GM18507 (cell line): ENCODE results near the gene LIFR.

Source experiments
- DNase-seq: peaks from one replicate; pipeline ENCODE4 v3.0.0; 2011; ENCODE audit warnings: low read depth; ENCODE audit not compliant: insufficient read length; ENCODE audit errors: extremely low spot score
- FAIRE-seq: peaks from 2 replicates; lab custom pipeline; 2011; peaks lifted over from hg19 to GRCh38; lab: Jason Lieb, UNC

LIFR gene

DNA sequence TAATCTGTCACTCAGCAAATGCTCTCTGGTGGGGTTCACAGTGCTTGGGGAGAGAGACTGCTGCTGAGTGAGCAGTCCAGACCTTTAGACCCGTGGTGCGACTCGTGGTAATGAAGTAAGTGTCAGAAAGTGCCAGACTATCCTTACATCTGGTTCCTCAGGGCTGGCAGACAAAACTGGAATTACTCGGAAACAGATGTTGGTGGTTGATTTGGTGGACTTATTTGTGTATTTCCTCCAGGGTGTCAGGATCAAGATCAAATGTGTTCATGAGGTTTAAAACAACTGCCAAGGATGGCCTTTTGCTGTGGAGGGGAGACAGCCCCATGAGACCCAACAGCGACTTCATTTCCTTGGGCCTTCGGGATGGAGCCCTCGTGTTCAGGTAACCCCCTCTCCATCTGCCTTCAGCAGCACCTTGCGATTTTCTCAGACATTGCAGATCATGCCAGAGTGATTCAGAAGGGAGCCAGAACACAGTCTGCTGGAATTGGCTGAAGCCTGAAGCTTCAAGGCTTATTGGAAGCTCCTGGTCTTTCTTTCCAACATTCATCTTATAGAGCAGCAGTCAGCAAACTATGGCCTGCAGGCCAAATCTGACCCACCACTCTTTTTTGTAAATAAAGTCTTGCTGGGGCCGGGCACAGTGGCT is 105.2 kb downstream of the LIFR start:
- DNase-seq (no peak), FAIRE-seq (no peak)

DNA sequence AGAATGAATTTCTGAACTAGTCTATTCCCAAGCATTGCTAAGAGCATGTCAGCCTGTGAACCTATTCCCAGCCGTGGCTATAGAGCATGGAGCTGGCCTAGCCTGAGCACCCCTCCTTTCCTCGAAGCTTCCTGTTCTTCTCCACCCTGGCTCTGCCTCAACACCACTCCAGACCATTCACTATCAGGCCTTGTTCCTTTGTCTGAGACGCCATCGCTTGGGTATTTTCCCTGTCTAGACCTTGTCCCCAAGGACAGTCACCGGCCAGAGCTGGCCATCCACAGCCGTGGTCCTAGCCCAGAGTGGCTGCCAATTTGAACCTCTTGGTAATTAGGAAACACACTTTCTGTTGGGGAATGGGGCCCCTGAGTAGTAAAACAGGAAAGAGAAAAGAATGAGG is 105.8 kb downstream of the LIFR start:
- no peak for DNase-seq

DNA sequence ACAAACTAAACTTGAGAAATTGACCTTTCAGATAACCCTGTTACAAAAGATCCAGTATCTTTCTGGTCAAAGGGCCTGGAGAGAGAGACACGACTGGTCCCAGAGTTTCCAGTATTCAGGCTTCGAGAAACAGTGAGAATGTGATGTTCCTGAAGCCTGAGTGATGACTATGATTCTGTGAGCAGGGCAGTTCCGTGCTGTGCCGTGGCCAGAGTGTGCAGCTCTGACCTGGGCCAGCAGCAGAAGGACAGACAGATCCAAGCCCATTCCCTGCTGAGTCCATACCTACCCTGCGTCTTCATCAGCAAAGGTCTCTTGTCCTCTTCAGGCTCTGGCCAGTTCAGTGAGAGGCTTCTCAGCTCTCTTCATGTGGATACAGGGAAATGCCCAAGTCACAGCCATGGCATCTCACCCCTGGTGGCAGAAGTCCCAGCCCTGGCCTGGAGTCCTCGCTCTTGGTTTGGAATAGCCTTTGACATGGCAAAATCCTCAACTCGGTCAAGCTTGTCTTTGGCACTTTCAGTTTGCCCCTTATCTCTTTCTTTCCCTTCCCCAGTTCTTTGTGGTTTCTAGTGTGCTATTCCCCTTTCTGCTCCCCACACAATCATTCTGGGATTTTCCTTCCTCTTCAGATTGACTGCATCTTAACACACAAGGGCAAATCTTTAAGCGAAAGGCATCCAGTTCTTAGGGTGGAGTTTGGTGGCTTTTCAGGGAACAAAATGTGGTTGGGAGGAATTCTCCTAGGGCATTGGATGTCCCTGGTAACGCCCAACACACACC is 107.7 kb downstream of the LIFR start:
- DNase-seq (no peak), FAIRE-seq (no peak)

More for the DNA sequence above, 105.8 kb downstream of the LIFR start:
- no peak for FAIRE-seq

DNA sequence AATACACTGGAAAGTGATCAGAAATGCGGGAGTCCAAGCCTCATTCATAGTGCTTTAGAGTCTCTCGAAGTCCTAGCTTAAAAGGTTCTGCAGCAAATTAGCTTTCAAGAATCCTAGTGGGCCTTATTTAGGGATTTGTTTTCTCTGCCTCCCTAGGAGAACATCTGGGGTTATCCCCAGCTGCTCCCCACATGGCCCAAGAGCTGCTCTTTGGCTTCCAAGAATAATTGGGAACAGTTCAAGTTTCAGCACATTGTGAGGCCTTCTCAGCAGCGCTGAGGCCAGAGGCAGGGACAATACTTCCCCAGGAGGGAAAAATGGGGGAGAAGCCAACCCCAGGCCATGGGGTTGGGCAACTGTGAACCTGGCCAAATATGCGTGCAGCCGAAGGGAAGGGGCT is 108.7 kb downstream of the LIFR start:
- FAIRE-seq (no peak), DNase-seq (no peak)

DNA sequence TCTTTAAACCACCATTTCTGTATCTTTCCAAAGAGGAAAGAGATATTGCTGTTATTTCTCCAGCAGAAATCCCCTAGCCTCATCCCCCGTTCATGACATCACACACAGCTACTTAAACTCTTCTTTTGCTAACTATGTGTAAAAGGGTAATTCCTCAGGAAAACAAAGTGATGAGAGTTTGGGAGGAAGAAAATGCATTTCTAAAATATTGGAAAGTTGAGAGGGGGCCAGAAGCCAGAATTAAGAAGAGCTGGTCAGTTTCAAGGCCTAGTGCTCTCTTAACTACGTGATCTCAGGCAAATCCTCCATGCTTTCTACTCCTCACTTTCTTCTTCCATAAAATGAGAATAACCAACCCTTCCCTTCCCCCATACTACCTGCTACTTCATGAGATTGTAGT is 109.4 kb downstream of the LIFR start:
- DNase-seq (no peak), FAIRE-seq (no peak)

DNA sequence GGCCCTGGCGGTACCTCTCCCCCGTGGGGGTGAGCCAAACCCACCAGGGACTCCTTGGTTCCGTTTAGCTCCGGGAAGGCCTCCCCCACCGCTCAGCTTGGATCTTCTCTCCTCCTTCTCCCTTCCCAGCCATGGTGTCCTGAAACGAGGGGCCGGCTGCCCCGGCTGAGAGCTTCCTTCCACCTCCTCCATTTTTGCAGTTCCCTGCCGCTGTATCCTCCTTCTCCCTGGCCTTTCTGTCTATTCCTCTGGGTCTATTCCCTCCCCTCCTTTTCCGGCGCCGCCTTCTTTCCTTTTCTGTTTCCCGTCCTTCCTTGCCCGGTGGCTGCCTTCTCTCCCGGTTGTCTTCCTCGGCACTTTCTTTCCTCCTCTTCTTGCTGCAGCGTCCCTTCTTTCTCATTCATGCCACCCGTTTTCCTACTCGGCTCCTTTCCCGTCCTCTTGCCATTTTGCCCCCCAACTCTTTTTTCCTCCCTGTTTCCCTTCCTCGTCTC is 110.4 kb downstream of the LIFR start:
- FAIRE-seq (no peak), DNase-seq (no peak)

DNA sequence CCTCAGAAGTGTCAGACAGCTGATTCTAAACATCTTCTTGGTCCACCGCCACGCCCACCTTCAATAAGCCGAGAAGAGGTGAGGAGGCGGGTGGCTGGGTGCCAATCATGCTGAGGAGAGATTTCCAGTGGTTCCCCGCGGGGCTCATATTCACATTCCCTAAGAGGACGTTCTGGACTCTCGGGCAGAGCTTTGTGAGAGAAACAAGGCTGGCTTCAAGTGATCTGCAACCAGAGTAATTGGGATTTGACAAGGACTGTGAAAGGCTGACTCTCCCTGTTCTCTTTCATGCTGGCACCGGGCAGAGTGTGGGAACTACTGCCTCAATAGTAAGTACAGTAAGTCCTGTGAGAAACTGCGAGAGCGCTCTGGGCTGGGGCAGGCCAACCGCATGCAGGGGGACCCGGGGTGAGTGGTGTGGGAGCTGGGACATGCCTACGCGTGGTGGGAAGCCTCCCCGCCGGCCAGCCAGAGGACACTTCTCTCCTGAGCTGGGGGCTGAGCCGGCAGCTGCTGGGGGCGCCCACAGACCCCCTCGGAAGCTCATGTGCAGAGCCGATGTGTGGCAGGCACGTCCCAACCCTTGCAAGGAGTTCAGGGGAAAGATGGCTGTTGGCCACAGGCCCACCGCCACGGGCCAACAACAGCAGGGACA is 110.9 kb downstream of the LIFR start:
- DNase-seq (no peak), FAIRE-seq (no peak)

DNA sequence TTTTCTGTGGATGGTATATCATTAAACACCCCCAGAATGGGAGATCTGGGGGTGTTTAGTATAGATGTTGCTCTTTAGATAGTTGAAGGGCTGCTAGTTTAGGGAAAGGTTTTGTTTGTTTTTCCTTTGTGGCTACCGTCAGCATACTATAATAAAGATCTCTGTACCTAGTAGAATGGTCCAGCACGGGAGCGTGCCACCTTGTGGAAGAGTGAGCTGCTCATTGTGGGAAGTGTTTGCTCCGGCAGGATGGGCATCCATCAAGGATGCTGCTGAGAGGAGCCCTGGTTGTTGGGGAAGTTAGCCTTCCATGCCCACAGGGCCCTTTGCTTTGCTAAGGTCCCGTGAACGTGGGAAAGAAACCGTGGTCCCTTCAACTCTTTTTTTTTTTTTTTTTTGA is 113.1 kb downstream of the LIFR start:
- no peak for DNase-seq
- no peak for FAIRE-seq

DNA sequence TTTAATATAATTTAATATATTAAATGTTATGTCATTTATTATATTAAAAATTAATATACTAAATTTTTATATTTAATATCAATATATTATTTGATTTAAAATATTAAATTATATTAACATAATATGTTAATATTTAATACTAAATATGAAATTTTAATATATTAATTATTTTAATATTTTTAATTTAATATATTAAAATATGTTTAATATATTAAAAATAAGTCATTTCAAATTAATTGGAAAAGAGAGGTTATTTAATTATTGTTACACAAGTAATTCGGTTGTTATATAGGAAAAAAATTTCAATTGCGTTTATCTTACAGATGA is 114.2 kb downstream of the LIFR start:
- DNase-seq = no peak
- no peak for FAIRE-seq

DNA sequence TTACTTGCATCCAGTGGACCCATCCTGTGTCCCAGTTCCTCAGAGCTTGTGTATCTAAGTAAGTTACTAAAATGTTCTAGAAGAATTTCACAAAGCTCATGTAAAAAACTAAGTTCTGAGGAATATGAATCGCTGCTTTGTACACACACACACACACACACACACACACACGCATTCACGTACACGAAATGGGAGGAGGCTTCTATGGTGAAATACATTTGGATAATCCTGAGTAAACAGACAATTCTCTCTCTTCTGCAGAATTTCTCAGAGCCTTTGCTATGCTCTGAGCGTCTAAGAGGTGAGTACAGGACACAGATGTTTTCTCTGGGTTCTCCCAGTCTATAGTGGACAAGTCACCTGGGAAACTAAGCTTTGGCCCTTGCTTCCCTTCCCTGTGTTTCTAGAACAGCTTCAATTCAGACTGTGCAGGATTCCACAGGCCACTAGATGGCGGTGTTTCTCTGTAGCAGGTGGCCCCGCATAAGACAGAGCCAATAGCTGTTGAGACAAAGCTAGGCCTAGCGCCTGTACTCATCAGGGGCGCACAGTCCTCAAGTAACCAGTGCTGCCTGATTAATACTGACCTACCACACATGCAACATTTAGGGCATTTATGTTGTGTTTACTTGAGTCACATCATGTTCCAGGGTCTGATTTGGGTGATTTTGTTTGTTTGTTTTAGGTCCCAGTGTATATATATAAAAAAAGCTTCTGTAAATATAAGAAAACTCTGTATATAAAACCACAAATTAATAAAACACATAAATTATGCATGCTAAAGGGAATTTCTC is 114.8 kb downstream of the LIFR start:
- DNase-seq = peak; percentile 60
- peak; percentile 76 for FAIRE-seq

DNA sequence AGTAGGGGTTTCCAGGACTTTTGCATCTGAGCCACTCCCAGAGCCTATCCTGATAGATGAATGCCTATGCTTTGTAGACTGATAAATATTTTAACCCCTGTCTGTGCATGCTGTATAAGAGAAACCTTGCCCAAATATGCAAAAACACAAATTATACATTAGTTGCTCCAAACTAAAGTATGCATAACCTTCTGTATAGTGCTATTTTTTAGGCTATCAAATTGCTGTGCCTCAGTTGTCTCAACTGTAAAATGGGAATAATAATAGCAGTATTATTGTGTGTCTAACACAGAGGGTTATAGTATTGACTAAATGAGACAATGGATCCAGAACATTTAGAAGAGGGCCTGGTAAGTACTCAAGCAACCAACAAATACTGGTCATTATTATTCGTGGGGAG is 117.7 kb downstream of the LIFR start:
- no peak for FAIRE-seq
- no peak for DNase-seq

DNA sequence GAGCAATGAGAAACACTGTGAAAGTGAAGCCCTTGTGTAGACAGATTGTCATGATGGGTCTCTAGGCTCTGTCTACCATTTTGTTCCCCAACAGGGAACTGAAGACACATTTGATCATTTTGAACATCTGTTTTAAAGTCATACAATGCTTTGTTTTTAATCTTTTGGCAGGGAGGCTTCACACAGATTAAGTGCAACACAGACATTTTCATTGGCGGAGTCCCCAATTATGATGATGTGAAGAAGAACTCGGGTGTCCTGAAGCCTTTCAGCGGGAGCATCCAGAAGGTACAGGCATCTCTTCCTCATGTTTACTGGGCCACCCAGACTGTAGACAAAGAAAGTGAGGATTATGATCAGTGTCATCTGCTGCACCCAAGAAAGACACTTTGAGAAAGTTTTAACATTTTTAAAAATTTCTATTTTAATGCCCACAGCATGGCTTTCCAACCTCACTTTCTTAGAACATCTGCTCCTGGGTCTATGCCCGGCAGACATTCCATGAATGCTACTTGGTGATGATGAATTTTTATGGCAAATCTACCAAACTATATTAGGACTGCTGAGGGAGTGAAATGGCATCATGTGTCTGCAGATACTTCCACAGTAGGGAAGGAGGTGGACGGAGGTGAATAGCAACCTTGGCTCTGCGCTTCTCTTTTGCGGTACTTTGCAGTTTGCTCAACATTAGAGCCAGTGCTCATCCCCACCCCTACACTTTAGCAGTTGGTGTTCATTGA is 121.3 kb downstream of the LIFR start:
- FAIRE-seq = no peak
- DNase-seq = no peak

DNA sequence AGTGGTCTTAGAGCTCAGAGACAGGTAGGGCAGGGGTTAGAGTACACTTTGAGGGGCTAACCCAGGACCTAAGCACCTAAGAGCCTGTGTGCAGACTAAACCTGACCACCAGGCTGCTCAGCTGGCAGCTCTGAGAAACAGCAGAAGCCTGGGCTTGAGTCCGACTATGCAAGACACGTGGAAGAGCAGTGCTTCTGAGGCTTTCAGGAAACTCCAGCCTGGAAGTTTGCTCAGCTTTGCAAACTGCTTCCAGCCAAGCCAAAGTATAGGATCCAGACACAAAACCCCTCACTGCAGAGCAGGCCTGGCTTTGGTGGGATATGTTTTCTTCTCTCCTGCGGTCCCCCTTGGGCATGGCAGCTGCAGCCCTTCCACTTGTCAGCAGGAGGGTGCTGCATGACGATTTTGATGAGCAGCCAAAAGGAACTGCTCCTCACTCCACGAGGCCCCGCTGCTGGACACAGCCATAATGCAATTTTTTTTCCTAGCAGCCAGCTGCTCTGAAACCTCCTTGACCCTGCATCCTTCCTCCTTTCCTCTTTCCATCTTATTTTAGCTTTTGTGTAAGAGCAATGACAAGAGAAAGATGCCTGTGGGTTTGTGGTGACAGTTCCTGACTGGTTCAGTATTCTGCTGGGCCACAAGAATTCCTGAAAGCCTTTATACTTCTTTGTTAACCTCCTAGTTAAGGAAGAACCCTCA is 123.1 kb downstream of the LIFR start:
- no peak for DNase-seq
- FAIRE-seq = no peak

DNA sequence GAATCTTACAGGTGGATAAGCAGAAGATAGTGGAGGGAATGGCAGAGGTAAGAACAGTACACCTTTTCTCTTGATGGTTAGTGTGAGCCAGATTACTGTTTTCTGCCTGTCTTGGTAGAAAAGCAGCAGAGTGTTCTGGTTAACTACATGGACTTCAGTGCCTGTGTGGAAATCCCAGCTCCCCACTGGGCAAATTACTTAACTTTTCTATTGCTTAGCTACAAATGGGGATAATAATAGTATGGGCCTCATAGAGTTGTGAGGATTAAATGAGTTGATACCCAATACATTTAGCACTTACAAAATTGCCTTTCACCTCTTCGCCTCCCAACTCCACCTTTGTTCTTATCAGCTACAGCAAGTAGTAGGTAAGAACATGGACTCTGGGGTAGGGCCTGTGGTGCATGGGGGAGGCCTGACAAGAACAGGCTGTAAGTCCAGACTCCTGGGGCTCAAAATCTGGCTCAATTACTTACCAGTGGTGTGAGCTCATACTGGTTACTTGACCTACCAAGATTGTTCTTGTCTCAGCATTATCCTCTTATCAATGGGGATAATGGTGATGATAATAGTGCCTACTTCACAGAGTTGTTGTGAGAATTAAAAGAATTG is 125.1 kb downstream of the LIFR start:
- no peak for FAIRE-seq
- DNase-seq = no peak

DNA sequence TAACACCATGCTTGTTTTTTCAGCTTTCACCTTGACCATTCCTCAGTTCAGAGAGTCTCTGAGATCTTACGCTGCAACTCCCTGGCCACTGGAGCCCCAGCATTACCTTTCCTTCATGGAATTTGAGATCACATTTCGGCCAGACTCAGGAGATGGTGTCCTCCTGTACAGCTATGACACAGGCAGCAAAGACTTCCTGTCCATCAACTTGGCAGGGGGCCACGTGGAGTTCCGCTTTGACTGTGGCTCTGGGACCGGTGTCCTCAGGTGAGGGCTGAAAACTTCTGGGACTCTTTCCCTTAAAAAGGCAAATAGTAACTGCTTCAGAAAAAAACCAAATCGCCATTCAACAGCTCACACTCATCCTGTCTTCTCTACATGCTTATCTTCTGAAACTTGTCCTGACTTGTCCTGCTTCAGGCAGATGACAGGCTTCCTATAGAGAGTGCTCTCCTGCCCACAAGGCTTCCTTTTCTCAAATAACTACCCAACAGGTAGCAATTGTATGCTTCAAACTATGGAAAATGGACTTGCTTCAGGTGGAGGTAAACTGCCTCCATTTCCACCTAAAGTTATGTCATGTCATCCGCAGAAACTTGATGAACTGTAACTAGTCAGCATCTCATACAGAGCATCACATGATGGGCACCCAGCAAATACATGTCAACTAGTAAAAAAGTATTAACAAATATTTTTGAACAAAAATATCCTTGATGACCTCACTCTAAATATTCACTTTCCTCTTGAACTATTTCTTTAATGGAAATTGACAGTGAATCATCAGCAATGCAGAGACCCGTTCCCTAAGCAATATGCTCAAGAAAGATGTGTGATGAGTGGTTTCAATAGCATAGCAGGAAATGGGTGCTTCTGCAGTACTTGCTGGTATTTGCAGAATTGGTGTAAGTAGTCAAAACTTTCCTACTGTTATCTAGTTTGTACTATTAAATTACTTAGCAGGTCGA is 129.2 kb downstream of the LIFR start:
- DNase-seq (no peak), FAIRE-seq (no peak)

DNA sequence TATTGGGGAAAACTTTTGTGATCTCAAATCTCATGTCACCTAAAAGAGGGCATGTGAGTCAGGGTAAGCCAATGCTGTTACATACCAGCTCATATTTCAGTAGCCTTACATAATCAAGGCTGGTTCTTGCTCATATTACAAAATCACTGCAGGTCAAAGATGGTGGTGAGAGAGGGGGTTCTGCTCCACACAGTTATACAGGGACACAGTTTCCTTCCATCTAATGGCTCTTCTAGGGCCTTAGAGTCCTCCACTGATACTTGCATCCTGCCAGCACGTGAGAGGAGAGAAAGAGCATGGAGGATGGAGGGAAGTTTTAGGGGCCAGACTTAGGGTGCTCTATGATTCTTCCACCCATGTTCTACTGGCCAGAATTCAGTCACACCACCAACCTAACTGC is 130.0 kb downstream of the LIFR start:
- DNase-seq = no peak

More for the DNA sequence above, 130.0 kb downstream of the LIFR start:
- no peak for FAIRE-seq
